B cell (primary cell): Measurements from ENCODE around the gene ART5. TPM values are rescaled to one million over a fixed set of nuclear protein-coding genes. Genes with fewer than 3 reads are reported as not detected.
"Not testable (repeated sequence)": the region's sequence is repeated elsewhere in the genome, so short reads cannot be mapped to it uniquely, and the experiment has no call there.

ENCODE experiments used
- ATAC-seq: fragments of 200-7000 bp; cut with Tn5 transposase; one replicate; pipeline ENCODE4 v1.10.0; 2021; ENCODE audit warnings: low read depth, mild to moderate bottlenecking, moderate number of reproducible peaks, moderate library complexity
- CTCF ChIA-PET: fragments of 350-600 bp; sonication (Branson Sonifier 250); formaldehyde crosslinking; loops from one replicate; lab custom pipeline; 2021; ENCODE audit warnings: antibody characterized with exemption, inconsistent platforms; lab: Charles Lee
- POLR2A ChIA-PET: fragments of 350-600 bp; sonication (Branson Sonifier 250); formaldehyde crosslinking; loops from one replicate; lab custom pipeline; 2021; ENCODE audit warnings: antibody characterized with exemption; lab: Charles Lee
- DNase-seq: peaks from one replicate; pipeline ENCODE4 v3.0.0; 2013
- H2AFZ ChIP-seq: 2 replicates; pipeline ENCODE4 v1.6.1; 2012; ENCODE audit warnings: mild to moderate bottlenecking, low read depth, low read length; ENCODE audit not compliant: insufficient read depth, poor library complexity, severe bottlenecking
- H3K27ac ChIP-seq, 2 donors: 1 replicate in 1 of 2; 2 replicates in 1 of 2; pipeline ENCODE4 v1.5.1; 2012 to 2013; ENCODE audit warnings: low read length in 2 of 2, mild to moderate bottlenecking in 2 of 2, moderate library complexity in 1 of 2
- H3K27me3 ChIP-seq, 4 experiments: fragments of 200-600 bp in 1 of 4; sonication (generic) in 1 of 4; replicated peaks in 1 of 4; 1 replicate in 2 of 4; 2 replicates in 2 of 4; pipeline versions ENCODE4 v1.6.1 to v1.7.0; 2013 to 2016; ENCODE audit warnings: low read length in 3 of 4, mild to moderate bottlenecking in 2 of 4, mixed read lengths in 1 of 4, moderate library complexity in 1 of 4; ENCODE audit not compliant: insufficient read depth in 4 of 4, control insufficient read depth in 3 of 4; ENCODE audit errors: control extremely low read depth in 1 of 4
- H3K36me3 ChIP-seq, 2 experiments: replicated peaks in 1 of 2; 1 replicate in 1 of 2; 2 replicates in 1 of 2; pipeline versions ENCODE4 v1.6.1 to v1.7.1; 2013; ENCODE audit warnings: low read length in 1 of 2; ENCODE audit not compliant: insufficient read depth in 2 of 2, control insufficient read depth in 1 of 2; ENCODE audit errors: control extremely low read depth in 1 of 2, extremely low read depth in 1 of 2
- H3K4me1 ChIP-seq, 2 donors: fragments of 200-600 bp in 1 of 2; sonication (generic) in 1 of 2; 1 replicate in 1 of 2; 2 replicates in 1 of 2; pipeline versions ENCODE4 v1.5.1 to v1.6.1; 2013 to 2017; ENCODE audit warnings: low read length in 2 of 2; ENCODE audit not compliant: control insufficient read depth in 2 of 2, insufficient read depth in 2 of 2
- H3K4me2 ChIP-seq: replicated peaks from 2 replicates; pipeline ENCODE3; 2012; ENCODE audit warnings: mild to moderate bottlenecking, low read depth, low read length; ENCODE audit not compliant: poor library complexity, severe bottlenecking
- H3K4me3 ChIP-seq, 5 experiments: fragments of 200-600 bp in 1 of 5; sonication (generic) in 1 of 5; 1 replicate in 3 of 5; 2 replicates in 2 of 5; pipeline versions ENCODE4 v1.5.1 to v1.7.0; 2011 to 2016; ENCODE audit warnings: low read length in 4 of 5, mild to moderate bottlenecking in 4 of 5, low read depth in 2 of 5, control low read depth in 1 of 5, moderate library complexity in 1 of 5; ENCODE audit not compliant: insufficient read depth in 1 of 5; ENCODE audit errors: control extremely low read depth in 1 of 5, extremely low read depth in 1 of 5
- H3K79me2 ChIP-seq: fragments of 200-600 bp; sonication (generic); one replicate; pipeline ENCODE4 v1.6.0; 2016; ENCODE audit warnings: low read length; ENCODE audit not compliant: control insufficient read depth, insufficient read depth
- H3K9ac ChIP-seq: fragments of 200-600 bp; sonication (generic); 2 replicates; pipeline ENCODE4 v1.6.1; 2017; ENCODE audit warnings: mild to moderate bottlenecking, low read length, moderate library complexity
- H3K9me3 ChIP-seq, 3 donors: one replicate each; pipeline versions ENCODE4 v1.6.1 to v1.7.1; 2013; ENCODE audit warnings: low read length in 2 of 3; ENCODE audit not compliant: control insufficient read depth in 2 of 3, insufficient read depth in 1 of 3; ENCODE audit errors: control extremely low read depth in 1 of 3
- H4K20me1 ChIP-seq: 2 replicates; pipeline ENCODE4 v1.6.0; 2012; ENCODE audit warnings: mild to moderate bottlenecking, low read length; ENCODE audit not compliant: insufficient read depth, control insufficient read depth, poor library complexity, severe bottlenecking
- H3K27ac Mint-ChIP-seq: one replicate; pipeline ENCODE4 v1.8.0; 2021; ENCODE audit warnings: mixed read lengths
- H3K27me3 Mint-ChIP-seq: one replicate; pipeline ENCODE4 v1.8.0; 2021; ENCODE audit warnings: mixed read lengths
- H3K4me1 Mint-ChIP-seq: one replicate; pipeline ENCODE4 v1.8.0; 2021; ENCODE audit warnings: mixed read lengths
- H3K4me3 Mint-ChIP-seq: one replicate; pipeline ENCODE4 v1.8.0; 2021; ENCODE audit warnings: mixed read lengths
- H3K9me3 Mint-ChIP-seq: one replicate; pipeline ENCODE4 v1.8.0; 2022; ENCODE audit warnings: mixed read lengths; ENCODE audit not compliant: insufficient read depth
- CTCF ChIP-seq: fragments of 200-600 bp; IDR thresholded peaks from one replicate; pipeline ENCODE4 v1.8.0; 2022; ENCODE audit warnings: antibody characterized with exemption, mild to moderate bottlenecking
- EZH2 ChIP-seq: IDR thresholded peaks from 2 replicates; pipeline ENCODE4 v1.6.1; 2012; ENCODE audit warnings: borderline replicate concordance, low read depth, mild to moderate bottlenecking, moderate library complexity, low read length; ENCODE audit not compliant: insufficient read depth, poor library complexity, severe bottlenecking
- WGBS: methylation state at CpG from one replicate; pipeline ENCODE4 v1.1.5; 2013; ENCODE audit warnings: missing lambda C conversion rate; ENCODE audit not compliant: insufficient coverage; 5-methylcytosine and 5-hydroxymethylcytosine counted together
- intact Hi-C: fragments of 100-400 bp; cut with micrococcal nuclease; formaldehyde crosslinking; loops from one replicate; pipeline ENCODE4 v1.10.0; 2022
- polyA plus RNA-seq: library from polyadenylated mRNA; depleted of rRNA; stranded (reverse); fragments of >200 nt; gene quantifications from 2 replicates; pipeline ENCODE4 v1.2.3, GENCODE V29; 2012
- total RNA-seq, 2 donors: library from RNA; stranded (reverse); fragments of 120-200 nt in 1 of 2; gene quantifications; 1 replicate in 1 of 2; 2 replicates in 1 of 2; pipeline versions ENCODE4 v1.2.3 to v1.2.4, GENCODE V29; 2013 to 2022

ART5 gene
- total and polyA plus RNA-seq, 2 donors (not counting 1 experiment from before 2014, with no cell fraction given): not detected

- H3K36me3 ChIP-seq, H3K9me3 ChIP-seq, H3K4me3 Mint-ChIP-seq, H3K4me3 ChIP-seq, H3K9ac ChIP-seq, CTCF ChIA-PET, H3K4me1 ChIP-seq, H3K79me2 ChIP-seq, ATAC-seq, intact Hi-C loops, H3K4me2 ChIP-seq, H3K27ac ChIP-seq, H4K20me1 ChIP-seq, H3K27ac Mint-ChIP-seq, DNase-seq, H3K4me1 Mint-ChIP-seq, POLR2A ChIA-PET, H2AFZ ChIP-seq, H3K9me3 Mint-ChIP-seq: not testable (repeated sequence)
- 91% methylated on average over 13 of the region's 13 CpGs for WGBS
- H3K27me3 Mint-ChIP-seq: peaks cover 50% of the 10 kb centered on the region
- H3K27me3 ChIP-seq: peaks cover 0 to 11% (median 2%) of the 10 kb centered on the region in 4 experiments
Observed at GRCh38 chr11:3648843-3649242, 7.1 kb upstream of the ART5 start.

GRCh38 chr11:3645552-3645951 lies 3.8 kb upstream of the ART5 start:
- Mint-ChIP-seq H3K9me3 (no peaks in the 10 kb centered on the region), H3K27ac (no peak overlapping the region), H3K4me3 (no peak overlapping the region), H3K27me3 (peaks cover 64% of the 10 kb centered on the region), H3K4me1 (peaks cover 10% of the 10 kb centered on the region)
- POLR2A ChIA-PET: no interaction called here
- Histone ChIP-seq H3K9me3 (peaks cover 0 to 12% (median 0%) of the 10 kb centered on the region in 3 donors), H3K4me3 (no peak overlapping the region), H4K20me1 (no peaks in the 10 kb centered on the region), H3K4me2 (no peak overlapping the region), H2AFZ (no peak overlapping the region), H3K27ac (no peak overlapping the region), H3K36me3 (no peaks in the 10 kb centered on the region), H3K9ac (no peak overlapping the region), H3K79me2 (no peaks in the 10 kb centered on the region), H3K4me1 (peaks cover 10 to 14% of the 10 kb centered on the region in 2 donors), H3K27me3 (peaks cover 0 to 37% (median 13%) of the 10 kb centered on the region in 4 experiments)
- 90% methylated on average over 7 of the region's 7 CpGs for whole genome bisulfite sequencing
- TF ChIP-seq EZH2: no peak
- TF ChIP-seq CTCF: no peak
- intact Hi-C loops: no loop called here
- ATAC-seq: no peak
- no peak for DNase-seq
- CTCF ChIA-PET: no interaction called here
